Measurements from ENCODE around the gene SLC11A1. TPM values are rescaled to one million over a fixed set of nuclear protein-coding genes. Genes with fewer than 3 reads are reported as not detected.

The SLC11A1 gene
- total RNA-seq, 2 experiments from 2014 or later: 0.57 to 0.78 TPM

- ChIA-PET POLR2A (interaction anchor here (0.6 kb wide), 2 partner anchors 25 to 42 kb away, joined by 3 read pairs; no protein-coding TSS in a partner anchor), CTCF (ENCODE audit: unreplicated experiment) (no interaction called here)
- no peak for DNase-seq (ENCODE audit: low spot score)
- H4K20me1 ChIP-seq (ENCODE audit: insufficient read depth, low read length): no peaks in the 10 kb centered on the region
- no peaks in the 10 kb centered on the region for H3K9me3 ChIP-seq (ENCODE audit: low read length)
- no peak overlapping the region for H3K27ac ChIP-seq (ENCODE audit: low read depth, low read length, poor library complexity, severe bottlenecking)
- H3K4me2 ChIP-seq (ENCODE audit: low read length): no peak overlapping the region
- no TSS peak for BruUV-seq (replicated peaks)
- no peaks in the 10 kb centered on the region for H3K79me2 ChIP-seq (ENCODE audit: insufficient read depth, low read depth, low read length)
- TF ChIP-seq CTCF (conservative IDR thresholded peaks at IDR 0.05; ENCODE audit: low read length) (no peak), EZH2phosphoT487 (IDR thresholded peaks at IDR 0.05; ENCODE audit: borderline replicate concordance, low read depth, low read length) (no peak)
- H3K36me3 ChIP-seq (ENCODE audit: insufficient read depth, low read length): no peaks in the 10 kb centered on the region
- intact Hi-C loops (cut with micrococcal nuclease; ENCODE audit: unreplicated experiment): no loop called here
- H3K4me1 ChIP-seq (ENCODE audit: insufficient read depth, low read length, poor library complexity, severe bottlenecking): no peaks in the 10 kb centered on the region
- no peak overlapping the region for H2AFZ ChIP-seq (ENCODE audit: low read length)
- no peaks in the 10 kb centered on the region for H3K9me2 ChIP-seq (ENCODE audit: insufficient read depth, low read length)
- no peak overlapping the region for H3K4me3 ChIP-seq (ENCODE audit: low read depth, low read length, poor library complexity, severe bottlenecking)
Measured at GRCh38 chr2:218422403-218423086, 40.5 kb downstream of the SLC11A1 start.

GRCh38 chr2:218423584-218423983 lies 41.5 kb downstream of the SLC11A1 start:
- no peaks in the 10 kb centered on the region for H3K9me2 ChIP-seq (ENCODE audit: insufficient read depth, low read length)
- H3K9me3 ChIP-seq (ENCODE audit: low read length): no peaks in the 10 kb centered on the region
- H3K4me2 ChIP-seq (ENCODE audit: low read length): no peak overlapping the region
- intact Hi-C loops (cut with micrococcal nuclease; ENCODE audit: unreplicated experiment): no loop called here
- H3K36me3 ChIP-seq (ENCODE audit: insufficient read depth, low read length): no peaks in the 10 kb centered on the region
- no peak for TF ChIP-seq EZH2phosphoT487 (IDR thresholded peaks at IDR 0.05; ENCODE audit: borderline replicate concordance, low read depth, low read length)
- no peak for TF ChIP-seq CTCF (conservative IDR thresholded peaks at IDR 0.05; ENCODE audit: low read length)
- H4K20me1 ChIP-seq (ENCODE audit: insufficient read depth, low read length): no peaks in the 10 kb centered on the region
- no peaks in the 10 kb centered on the region for H3K79me2 ChIP-seq (ENCODE audit: insufficient read depth, low read depth, low read length)
- no peak for DNase-seq (ENCODE audit: low spot score)
- no peaks in the 10 kb centered on the region for H3K4me1 ChIP-seq (ENCODE audit: insufficient read depth, low read length, poor library complexity, severe bottlenecking)
- POLR2A ChIA-PET: no interaction called here
- H3K4me3 ChIP-seq (ENCODE audit: low read depth, low read length, poor library complexity, severe bottlenecking): no peak overlapping the region
- H2AFZ ChIP-seq (ENCODE audit: low read length): no peak overlapping the region
- CTCF ChIA-PET (ENCODE audit: unreplicated experiment): no interaction called here
- no peak overlapping the region for H3K27ac ChIP-seq (ENCODE audit: low read depth, low read length, poor library complexity, severe bottlenecking)
- no TSS peak for BruUV-seq (replicated peaks)

GRCh38 chr2:218425531-218425930 lies 43.5 kb downstream of the SLC11A1 start:
- Histone ChIP-seq H3K79me2 (ENCODE audit: insufficient read depth, low read depth, low read length) (no peaks in the 10 kb centered on the region), H3K9me2 (ENCODE audit: insufficient read depth, low read length) (no peaks in the 10 kb centered on the region), H3K4me3 (ENCODE audit: low read depth, low read length, poor library complexity, severe bottlenecking) (no peak overlapping the region), H2AFZ (ENCODE audit: low read length) (no peak overlapping the region), H3K4me1 (ENCODE audit: insufficient read depth, low read length, poor library complexity, severe bottlenecking) (no peaks in the 10 kb centered on the region), H3K36me3 (ENCODE audit: insufficient read depth, low read length) (no peaks in the 10 kb centered on the region), H3K9me3 (ENCODE audit: low read length) (no peaks in the 10 kb centered on the region), H3K4me2 (ENCODE audit: low read length) (no peak overlapping the region), H4K20me1 (ENCODE audit: insufficient read depth, low read length) (no peaks in the 10 kb centered on the region), H3K27ac (ENCODE audit: low read depth, low read length, poor library complexity, severe bottlenecking) (no peak overlapping the region)
- no TSS peak for BruUV-seq (replicated peaks)
- intact Hi-C loops (cut with micrococcal nuclease; ENCODE audit: unreplicated experiment): no loop called here
- no peak for DNase-seq (ENCODE audit: low spot score)
- TF ChIP-seq CTCF (conservative IDR thresholded peaks at IDR 0.05; ENCODE audit: low read length): no peak
- no peak for TF ChIP-seq EZH2phosphoT487 (IDR thresholded peaks at IDR 0.05; ENCODE audit: borderline replicate concordance, low read depth, low read length)
- ChIA-PET CTCF (ENCODE audit: unreplicated experiment) (no interaction called here), POLR2A (interaction anchor here (0.7 kb wide), 1 partner anchor 160 kb away, joined by 4 read pairs; no protein-coding TSS in a partner anchor)
